ENCODE results near the gene FILIP1.

The FILIP1 gene

GRCh38 chr6:75493400-75494064, at the start of gene FILIP1:
Gene FILIP1 (minus strand): TSS chr6:75493800. CDS start chr6:75414972, 78,828 bp downstream.
- no peak for DNase-seq

- DNase-seq: no peak
These were observed 49.7 kb upstream of the FILIP1 start for GRCh38 chr6:75543311-75543710.

GRCh38 chr6:75539136-75539535, 45.5 kb upstream of the FILIP1 start:
- DNase-seq: no peak

GRCh38 chr6:75532521-75532920, 38.9 kb upstream of the FILIP1 start:
- no peak for DNase-seq

GRCh38 chr6:75531174-75531573, 37.6 kb upstream of the FILIP1 start:
- no peak for DNase-seq

- no peak for DNase-seq
These were observed 37.1 kb upstream of the FILIP1 start for GRCh38 chr6:75530696-75531095.

GRCh38 chr6:75528423-75528822, 34.8 kb upstream of the FILIP1 start:
- DNase-seq: no peak

- peak; percentile 54 for DNase-seq
These were observed 33.0 kb upstream of the FILIP1 start for GRCh38 chr6:75526502-75527127.

- no peak for DNase-seq
These were observed 32.1 kb upstream of the FILIP1 start for GRCh38 chr6:75525682-75526081.

GRCh38 chr6:75524322-75524972, 30.8 kb upstream of the FILIP1 start:
- no peak for DNase-seq

- DNase-seq: no peak
These were observed 23.2 kb upstream of the FILIP1 start for GRCh38 chr6:75516757-75517156.

- DNase-seq: no peak
These were observed 19.0 kb upstream of the FILIP1 start for GRCh38 chr6:75512591-75512990.

GRCh38 chr6:75505424-75505823, 11.8 kb upstream of the FILIP1 start:
- DNase-seq: no peak

- no peak for DNase-seq
These were observed 11.0 kb upstream of the FILIP1 start for GRCh38 chr6:75504465-75505222.

GRCh38 chr6:75503291-75503690, 9.7 kb upstream of the FILIP1 start:
- no peak for DNase-seq

GRCh38 chr6:75502884-75503283, 9.3 kb upstream of the FILIP1 start:
- DNase-seq: no peak

GRCh38 chr6:75501756-75502155, 8.2 kb upstream of the FILIP1 start:
- no peak for DNase-seq

- no peak for DNase-seq
These were observed 6.0 kb upstream of the FILIP1 start for GRCh38 chr6:75499640-75500039.

- DNase-seq: no peak
These were observed 5.3 kb upstream of the FILIP1 start for GRCh38 chr6:75498862-75499261.

- DNase-seq: no peak
These were observed 4.4 kb upstream of the FILIP1 start for GRCh38 chr6:75497994-75498393.

GRCh38 chr6:75495011-75495410, 1.4 kb upstream of the FILIP1 start:
- DNase-seq: no peak

- DNase-seq: no peak
These were observed 690 bp upstream of the FILIP1 start for GRCh38 chr6:75494290-75494689.

GRCh38 chr6:75492386-75493153, 1.0 kb downstream of the FILIP1 start:
- no peak for DNase-seq
